Gastroesophageal sphincter (tissue), 3 donors: Measurements from ENCODE around the gene LZIC.

Source experiments
- CTCF ChIP-seq, 4 experiments: fragments of 200-600 bp in 2 of 4; fragments of 450-650 bp in 2 of 4; sonication (generic) in 1 of 4; IDR thresholded peaks; one replicate each; pipeline ENCODE4 v1.5.1; 2017 to 2019; ENCODE audit warnings: antibody characterized with exemption in 4 of 4, mild to moderate bottlenecking in 2 of 4, moderate library complexity in 2 of 4
- POLR2A ChIP-seq, 2 donors: fragments of 450-650 bp; IDR thresholded peaks; one replicate each; pipeline ENCODE4 v1.6.1; 2017; ENCODE audit warnings: antibody characterized with exemption in 2 of 2, mild to moderate bottlenecking in 2 of 2, moderate library complexity in 1 of 2
- POLR2AphosphoS5 ChIP-seq: sonication (generic); formaldehyde crosslinking; IDR thresholded peaks from one replicate; pipeline ENCODE4 v1.6.1; 2017; ENCODE audit warnings: antibody characterized with exemption

- TF ChIP-seq POLR2AphosphoS5 (no peak), CTCF (IDR thresholded peaks at IDR 0.05) (no peak), POLR2A (IDR thresholded peaks at IDR 0.05) (no peak)
Measured at GRCh38 chr1:9891207-9891606, 52.0 kb downstream of the LZIC start.
